ENCODE measurements around the gene CRTC2. TPM values are rescaled to one million over a fixed set of nuclear protein-coding genes. Genes with fewer than 3 reads are reported as not detected.

Gene CRTC2
- total RNA-seq, 1 donor from 2014 or later, result 38.3 TPM

- H3K27me3 Mint-ChIP-seq (ENCODE audit: low read depth, unreplicated experiment), result no peaks in the 10 kb centered on the region
- no peaks in the 10 kb centered on the region for H3K27me3 ChIP-seq (ENCODE audit: insufficient read depth, low read length)
- H3K4me2 ChIP-seq (ENCODE audit: low read length), result no peak overlapping the region
- no peaks in the 10 kb centered on the region for H3K79me2 ChIP-seq (ENCODE audit: insufficient read depth, low read length)
- no peak overlapping the region for H3K9ac ChIP-seq (ENCODE audit: low read length)
- DNase-seq (ENCODE audit: low read depth), result no peak
- H3K4me1 ChIP-seq (ENCODE audit: insufficient read depth, low read length), result peaks cover 4% of the 10 kb centered on the region
- peaks cover 31% of the 10 kb centered on the region for H3K36me3 Mint-ChIP-seq (ENCODE audit: low read depth, unreplicated experiment)
- no peak for FAIRE-seq
- H3K4me1 Mint-ChIP-seq (ENCODE audit: low read depth, unreplicated experiment), result no peaks in the 10 kb centered on the region
- peaks cover 14% of the 10 kb centered on the region for H3K36me3 ChIP-seq (ENCODE audit: insufficient read depth, low read length)
- no peak overlapping the region for H3K27ac Mint-ChIP-seq (ENCODE audit: unreplicated experiment)
- TF ChIP-seq, protein P1, sequence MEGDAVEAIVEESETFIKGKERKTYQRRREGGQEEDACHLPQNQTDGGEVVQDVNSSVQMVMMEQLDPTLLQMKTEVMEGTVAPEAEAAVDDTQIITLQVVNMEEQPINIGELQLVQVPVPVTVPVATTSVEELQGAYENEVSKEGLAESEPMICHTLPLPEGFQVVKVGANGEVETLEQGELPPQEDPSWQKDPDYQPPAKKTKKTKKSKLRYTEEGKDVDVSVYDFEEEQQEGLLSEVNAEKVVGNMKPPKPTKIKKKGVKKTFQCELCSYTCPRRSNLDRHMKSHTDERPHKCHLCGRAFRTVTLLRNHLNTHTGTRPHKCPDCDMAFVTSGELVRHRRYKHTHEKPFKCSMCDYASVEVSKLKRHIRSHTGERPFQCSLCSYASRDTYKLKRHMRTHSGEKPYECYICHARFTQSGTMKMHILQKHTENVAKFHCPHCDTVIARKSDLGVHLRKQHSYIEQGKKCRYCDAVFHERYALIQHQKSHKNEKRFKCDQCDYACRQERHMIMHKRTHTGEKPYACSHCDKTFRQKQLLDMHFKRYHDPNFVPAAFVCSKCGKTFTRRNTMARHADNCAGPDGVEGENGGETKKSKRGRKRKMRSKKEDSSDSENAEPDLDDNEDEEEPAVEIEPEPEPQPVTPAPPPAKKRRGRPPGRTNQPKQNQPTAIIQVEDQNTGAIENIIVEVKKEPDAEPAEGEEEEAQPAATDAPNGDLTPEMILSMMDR (IDR thresholded peaks at IDR 0.05; ENCODE audit: insufficient read depth, low read depth, low read length), result no peak
- no peak for TF ChIP-seq EZH2 (IDR thresholded peaks at IDR 0.05; ENCODE audit: insufficient read depth, low read length)
- no peak overlapping the region for H3K4me3 ChIP-seq (ENCODE audit: insufficient read depth, low read depth, low read length)
- H4K20me1 ChIP-seq (ENCODE audit: insufficient read depth, low read length), result no peaks in the 10 kb centered on the region
- H2AFZ ChIP-seq (ENCODE audit: low read depth, low read length), result no peak overlapping the region
- no peak overlapping the region for H3K4me3 Mint-ChIP-seq (ENCODE audit: unreplicated experiment)
- H3K9me3 ChIP-seq (ENCODE audit: insufficient read depth, low read depth, low read length), result no peaks in the 10 kb centered on the region
- H3K9me3 Mint-ChIP-seq (ENCODE audit: unreplicated experiment), result no peaks in the 10 kb centered on the region
- no peak overlapping the region for H3K27ac ChIP-seq (ENCODE audit: low read depth, low read length)
Observed at GRCh38 chr1:153933430-153933829, 25.0 kb downstream of the CRTC2 start.

DNA sequence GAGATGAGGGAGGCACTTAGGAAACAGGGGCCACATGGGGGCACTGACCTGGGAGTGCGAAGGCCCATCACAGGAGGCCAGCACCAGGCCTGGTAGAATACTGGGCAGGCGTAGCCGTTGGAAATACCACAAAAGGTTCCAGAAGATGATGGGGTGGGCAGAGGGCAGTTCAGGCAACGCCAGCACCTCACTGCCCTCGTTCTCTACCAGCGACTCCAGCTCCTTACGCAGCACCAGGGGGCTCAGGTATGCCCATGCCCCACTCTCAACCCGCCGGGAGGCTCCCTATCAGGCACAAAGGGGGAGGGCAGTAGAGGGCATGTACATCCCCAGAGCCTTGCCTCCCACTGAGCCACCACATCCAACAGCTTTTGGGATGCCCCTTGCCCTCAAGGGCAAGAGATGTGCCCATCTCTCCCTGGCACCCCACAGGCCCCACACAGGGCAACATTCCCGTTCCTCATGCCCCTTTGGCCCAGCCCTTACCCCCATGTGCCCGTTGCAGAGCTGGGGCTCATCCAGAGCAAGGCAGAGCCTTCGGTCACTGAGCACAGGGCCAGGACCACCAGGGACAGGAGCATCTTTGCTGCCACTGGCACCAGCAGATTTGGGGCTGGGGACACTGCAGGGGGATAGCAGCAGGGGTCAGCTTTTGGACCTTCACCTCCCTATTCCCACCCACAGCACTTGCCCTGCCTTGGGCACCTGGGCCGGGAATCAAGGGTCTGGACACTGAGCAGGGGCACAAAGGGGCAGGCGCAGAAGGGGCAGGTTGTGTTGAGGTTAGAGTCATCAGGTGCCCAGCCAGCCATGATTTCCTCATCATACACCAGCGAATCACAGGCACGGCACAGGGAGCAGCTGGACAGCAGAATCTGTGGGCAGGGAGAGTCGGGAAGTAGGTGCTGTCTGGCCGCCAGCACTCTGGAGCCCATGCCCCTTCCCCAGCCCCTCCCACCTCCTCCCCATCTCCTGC lies 26.0 kb downstream of the CRTC2 start:
- no peaks in the 10 kb centered on the region for H3K4me1 Mint-ChIP-seq (ENCODE audit: low read depth, unreplicated experiment)
- Histone ChIP-seq H3K79me2 (ENCODE audit: insufficient read depth, low read length) (no peaks in the 10 kb centered on the region), H3K4me1 (ENCODE audit: insufficient read depth, low read length) (peaks cover 4% of the 10 kb centered on the region), H3K9me3 (ENCODE audit: insufficient read depth, low read depth, low read length) (no peaks in the 10 kb centered on the region), H3K4me3 (ENCODE audit: insufficient read depth, low read depth, low read length) (no peak overlapping the region), H3K9ac (ENCODE audit: low read length) (no peak overlapping the region), H3K27me3 (ENCODE audit: insufficient read depth, low read length) (no peaks in the 10 kb centered on the region), H3K36me3 (ENCODE audit: insufficient read depth, low read length) (peaks cover 11% of the 10 kb centered on the region), H2AFZ (ENCODE audit: low read depth, low read length) (no peak overlapping the region), H3K27ac (ENCODE audit: low read depth, low read length) (no peak overlapping the region), H4K20me1 (ENCODE audit: insufficient read depth, low read length) (no peaks in the 10 kb centered on the region), H3K4me2 (ENCODE audit: low read length) (no peak overlapping the region)
- H3K9me3 Mint-ChIP-seq (ENCODE audit: unreplicated experiment), result no peaks in the 10 kb centered on the region
- H3K27ac Mint-ChIP-seq (ENCODE audit: unreplicated experiment), result no peak overlapping the region
- DNase-seq (ENCODE audit: low read depth) (no peak), FAIRE-seq (no peak)
- H3K4me3 Mint-ChIP-seq (ENCODE audit: unreplicated experiment), result no peak overlapping the region
- H3K36me3 Mint-ChIP-seq (ENCODE audit: low read depth, unreplicated experiment), result peaks cover 30% of the 10 kb centered on the region
- no peaks in the 10 kb centered on the region for H3K27me3 Mint-ChIP-seq (ENCODE audit: low read depth, unreplicated experiment)
- no peak for TF ChIP-seq EZH2 (IDR thresholded peaks at IDR 0.05; ENCODE audit: insufficient read depth, low read length)
- TF ChIP-seq, protein P1 (IDR thresholded peaks at IDR 0.05; ENCODE audit: insufficient read depth, low read depth, low read length), result no peak

Measured in astrocyte (in vitro differentiated cells and primary cell).